SK-N-SH treated with all-trans-retinoic acid at 6 μM for 48 hours (cell line): Measurements from ENCODE around the gene KIF23.

Experiments
- CSDC2 ChIP-seq: fragments of 250-450 bp; sonication (Bioruptor Pico); IDR thresholded peaks from 2 replicates; pipeline ENCODE4 v1.5.0; 2020; ENCODE audit warnings: mild to moderate bottlenecking, moderate library complexity
- ESRRG ChIP-seq: fragments of 250-450 bp; sonication (Bioruptor Pico); IDR thresholded peaks from 2 replicates; pipeline ENCODE4 v1.6.1; 2021; ENCODE audit warnings: mild to moderate bottlenecking
- OSR1 ChIP-seq: fragments of 250-450 bp; sonication (Bioruptor Pico); IDR thresholded peaks from 2 replicates; pipeline ENCODE4 v1.8.0; 2022; ENCODE audit warnings: moderate library complexity, mild to moderate bottlenecking, inconsistent platforms
- PPARA ChIP-seq: fragments of 250-450 bp; sonication (Bioruptor Pico); IDR thresholded peaks from 2 replicates; pipeline ENCODE4 v1.5.0; 2020; ENCODE audit warnings: mild to moderate bottlenecking, borderline replicate concordance
- RARB ChIP-seq: fragments of 250-450 bp; sonication (Bioruptor Pico); IDR thresholded peaks from 2 replicates; pipeline ENCODE4 v1.8.0; 2021; ENCODE audit warnings: mild to moderate bottlenecking, moderate library complexity
- SNAI2 ChIP-seq: fragments of 250-450 bp; sonication (Bioruptor Pico); IDR thresholded peaks from 2 replicates; pipeline ENCODE4 v1.5.0; 2020; ENCODE audit warnings: mild to moderate bottlenecking, moderate library complexity
- TCF4 ChIP-seq: fragments of 250-450 bp; sonication (Bioruptor Pico); IDR thresholded peaks from 2 replicates; pipeline ENCODE4 v1.8.0; 2021; ENCODE audit warnings: mild to moderate bottlenecking, moderate library complexity, borderline replicate concordance
- ZFP3 ChIP-seq: fragments of 250-450 bp; sonication (Bioruptor Pico); IDR thresholded peaks from 2 replicates; pipeline ENCODE4 v1.5.0; 2020; ENCODE audit warnings: mild to moderate bottlenecking, moderate library complexity
- ZFP30 ChIP-seq: fragments of 450-650 bp; formaldehyde crosslinking; IDR thresholded peaks from 2 replicates; pipeline ENCODE4 v1.5.0; 2022; ENCODE audit warnings: mild to moderate bottlenecking, moderate library complexity
- TF ChIP-seq, protein P1 (sequence below): fragments of 250-450 bp; sonication (Bioruptor Pico); IDR thresholded peaks from 2 replicates; pipeline ENCODE4 v1.8.0; 2020; ENCODE audit warnings: mild to moderate bottlenecking, moderate library complexity, borderline replicate concordance
- TF ChIP-seq, protein P2 (sequence below): fragments of 250-450 bp; sonication (Bioruptor Pico); IDR thresholded peaks from 2 replicates; pipeline ENCODE4 v1.5.1; 2021; ENCODE audit warnings: mild to moderate bottlenecking, moderate library complexity
- TF ChIP-seq, protein P3 (sequence below): fragments of 250-450 bp; sonication (Bioruptor Pico); IDR thresholded peaks from 2 replicates; pipeline ENCODE4 v1.5.0; 2020; ENCODE audit warnings: mild to moderate bottlenecking, moderate library complexity
- TF ChIP-seq, protein P4 (sequence below): fragments of 250-450 bp; sonication (Bioruptor Pico); IDR thresholded peaks from 2 replicates; pipeline ENCODE4 v1.5.1; 2020; ENCODE audit warnings: low read depth, mild to moderate bottlenecking, moderate library complexity

DNA sequence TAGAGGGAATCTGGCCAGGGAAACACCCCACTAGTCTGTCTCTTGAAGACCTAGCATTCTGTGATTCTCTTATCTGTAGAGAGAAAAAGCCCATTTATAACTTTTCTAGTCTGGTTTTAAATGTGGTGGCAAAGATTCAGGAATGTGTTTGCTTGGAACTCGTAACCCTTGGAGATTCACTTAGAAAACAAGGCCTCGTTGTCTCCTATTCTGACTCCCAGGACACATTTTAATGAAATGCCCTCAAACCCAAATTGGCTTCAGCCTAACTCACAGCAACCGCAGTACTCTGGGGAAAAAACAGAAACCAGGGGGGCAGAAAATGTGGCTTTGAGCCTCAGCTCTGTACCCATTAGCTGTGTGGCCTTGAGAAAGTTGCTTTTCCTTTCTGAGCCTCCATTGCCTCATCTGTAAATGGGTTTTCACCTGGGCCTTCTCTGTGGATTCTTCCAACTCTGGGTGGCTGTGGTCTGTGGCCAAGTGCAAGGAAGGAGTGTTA, 75.0 kb downstream of the KIF23 start:
- no peak for TF ChIP-seq ESRRG (CRISPR knock-in tag)
- TF ChIP-seq TCF4, result no peak
- no peak for TF ChIP-seq RARB (CRISPR knock-in tag)
- TF ChIP-seq ZFP3 (CRISPR knock-in tag), result no peak
- TF ChIP-seq, protein P1, sequence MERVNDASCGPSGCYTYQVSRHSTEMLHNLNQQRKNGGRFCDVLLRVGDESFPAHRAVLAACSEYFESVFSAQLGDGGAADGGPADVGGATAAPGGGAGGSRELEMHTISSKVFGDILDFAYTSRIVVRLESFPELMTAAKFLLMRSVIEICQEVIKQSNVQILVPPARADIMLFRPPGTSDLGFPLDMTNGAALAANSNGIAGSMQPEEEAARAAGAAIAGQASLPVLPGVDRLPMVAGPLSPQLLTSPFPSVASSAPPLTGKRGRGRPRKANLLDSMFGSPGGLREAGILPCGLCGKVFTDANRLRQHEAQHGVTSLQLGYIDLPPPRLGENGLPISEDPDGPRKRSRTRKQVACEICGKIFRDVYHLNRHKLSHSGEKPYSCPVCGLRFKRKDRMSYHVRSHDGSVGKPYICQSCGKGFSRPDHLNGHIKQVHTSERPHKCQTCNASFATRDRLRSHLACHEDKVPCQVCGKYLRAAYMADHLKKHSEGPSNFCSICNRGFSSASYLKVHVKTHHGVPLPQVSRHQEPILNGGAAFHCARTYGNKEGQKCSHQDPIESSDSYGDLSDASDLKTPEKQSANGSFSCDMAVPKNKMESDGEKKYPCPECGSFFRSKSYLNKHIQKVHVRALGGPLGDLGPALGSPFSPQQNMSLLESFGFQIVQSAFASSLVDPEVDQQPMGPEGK (CRISPR knock-in tag), result no peak
- TF ChIP-seq, protein P2, sequence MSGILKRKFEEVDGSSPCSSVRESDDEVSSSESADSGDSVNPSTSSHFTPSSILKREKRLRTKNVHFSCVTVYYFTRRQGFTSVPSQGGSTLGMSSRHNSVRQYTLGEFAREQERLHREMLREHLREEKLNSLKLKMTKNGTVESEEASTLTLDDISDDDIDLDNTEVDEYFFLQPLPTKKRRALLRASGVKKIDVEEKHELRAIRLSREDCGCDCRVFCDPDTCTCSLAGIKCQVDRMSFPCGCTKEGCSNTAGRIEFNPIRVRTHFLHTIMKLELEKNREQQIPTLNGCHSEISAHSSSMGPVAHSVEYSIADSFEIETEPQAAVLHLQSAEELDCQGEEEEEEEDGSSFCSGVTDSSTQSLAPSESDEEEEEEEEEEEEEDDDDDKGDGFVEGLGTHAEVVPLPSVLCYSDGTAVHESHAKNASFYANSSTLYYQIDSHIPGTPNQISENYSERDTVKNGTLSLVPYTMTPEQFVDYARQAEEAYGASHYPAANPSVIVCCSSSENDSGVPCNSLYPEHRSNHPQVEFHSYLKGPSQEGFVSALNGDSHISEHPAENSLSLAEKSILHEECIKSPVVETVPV (CRISPR knock-in tag), result no peak
- TF ChIP-seq ZFP30 (CRISPR knock-in tag), result no peak
- TF ChIP-seq, protein P3, sequence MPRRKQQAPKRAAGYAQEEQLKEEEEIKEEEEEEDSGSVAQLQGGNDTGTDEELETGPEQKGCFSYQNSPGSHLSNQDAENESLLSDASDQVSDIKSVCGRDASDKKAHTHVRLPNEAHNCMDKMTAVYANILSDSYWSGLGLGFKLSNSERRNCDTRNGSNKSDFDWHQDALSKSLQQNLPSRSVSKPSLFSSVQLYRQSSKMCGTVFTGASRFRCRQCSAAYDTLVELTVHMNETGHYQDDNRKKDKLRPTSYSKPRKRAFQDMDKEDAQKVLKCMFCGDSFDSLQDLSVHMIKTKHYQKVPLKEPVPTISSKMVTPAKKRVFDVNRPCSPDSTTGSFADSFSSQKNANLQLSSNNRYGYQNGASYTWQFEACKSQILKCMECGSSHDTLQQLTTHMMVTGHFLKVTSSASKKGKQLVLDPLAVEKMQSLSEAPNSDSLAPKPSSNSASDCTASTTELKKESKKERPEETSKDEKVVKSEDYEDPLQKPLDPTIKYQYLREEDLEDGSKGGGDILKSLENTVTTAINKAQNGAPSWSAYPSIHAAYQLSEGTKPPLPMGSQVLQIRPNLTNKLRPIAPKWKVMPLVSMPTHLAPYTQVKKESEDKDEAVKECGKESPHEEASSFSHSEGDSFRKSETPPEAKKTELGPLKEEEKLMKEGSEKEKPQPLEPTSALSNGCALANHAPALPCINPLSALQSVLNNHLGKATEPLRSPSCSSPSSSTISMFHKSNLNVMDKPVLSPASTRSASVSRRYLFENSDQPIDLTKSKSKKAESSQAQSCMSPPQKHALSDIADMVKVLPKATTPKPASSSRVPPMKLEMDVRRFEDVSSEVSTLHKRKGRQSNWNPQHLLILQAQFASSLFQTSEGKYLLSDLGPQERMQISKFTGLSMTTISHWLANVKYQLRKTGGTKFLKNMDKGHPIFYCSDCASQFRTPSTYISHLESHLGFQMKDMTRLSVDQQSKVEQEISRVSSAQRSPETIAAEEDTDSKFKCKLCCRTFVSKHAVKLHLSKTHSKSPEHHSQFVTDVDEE, result no peak
- TF ChIP-seq CSDC2 (CRISPR knock-in tag), result no peak
- TF ChIP-seq, protein P4, sequence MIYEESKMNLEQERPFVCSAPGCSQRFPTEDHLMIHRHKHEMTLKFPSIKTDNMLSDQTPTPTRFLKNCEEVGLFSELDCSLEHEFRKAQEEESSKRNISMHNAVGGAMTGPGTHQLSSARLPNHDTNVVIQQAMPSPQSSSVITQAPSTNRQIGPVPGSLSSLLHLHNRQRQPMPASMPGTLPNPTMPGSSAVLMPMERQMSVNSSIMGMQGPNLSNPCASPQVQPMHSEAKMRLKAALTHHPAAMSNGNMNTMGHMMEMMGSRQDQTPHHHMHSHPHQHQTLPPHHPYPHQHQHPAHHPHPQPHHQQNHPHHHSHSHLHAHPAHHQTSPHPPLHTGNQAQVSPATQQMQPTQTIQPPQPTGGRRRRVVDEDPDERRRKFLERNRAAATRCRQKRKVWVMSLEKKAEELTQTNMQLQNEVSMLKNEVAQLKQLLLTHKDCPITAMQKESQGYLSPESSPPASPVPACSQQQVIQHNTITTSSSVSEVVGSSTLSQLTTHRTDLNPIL, result no peak
- no peak for TF ChIP-seq OSR1 (CRISPR knock-in tag)
- TF ChIP-seq PPARA, result no peak
- TF ChIP-seq SNAI2, result no peak
